COLO829 (cell line): ENCODE measurements around the gene MOK.

Source experiments
- DNase-seq: peaks from one replicate; pipeline ENCODE4 v3.0.0; 2012; ENCODE audit warnings: low spot score

Gene MOK

DNA sequence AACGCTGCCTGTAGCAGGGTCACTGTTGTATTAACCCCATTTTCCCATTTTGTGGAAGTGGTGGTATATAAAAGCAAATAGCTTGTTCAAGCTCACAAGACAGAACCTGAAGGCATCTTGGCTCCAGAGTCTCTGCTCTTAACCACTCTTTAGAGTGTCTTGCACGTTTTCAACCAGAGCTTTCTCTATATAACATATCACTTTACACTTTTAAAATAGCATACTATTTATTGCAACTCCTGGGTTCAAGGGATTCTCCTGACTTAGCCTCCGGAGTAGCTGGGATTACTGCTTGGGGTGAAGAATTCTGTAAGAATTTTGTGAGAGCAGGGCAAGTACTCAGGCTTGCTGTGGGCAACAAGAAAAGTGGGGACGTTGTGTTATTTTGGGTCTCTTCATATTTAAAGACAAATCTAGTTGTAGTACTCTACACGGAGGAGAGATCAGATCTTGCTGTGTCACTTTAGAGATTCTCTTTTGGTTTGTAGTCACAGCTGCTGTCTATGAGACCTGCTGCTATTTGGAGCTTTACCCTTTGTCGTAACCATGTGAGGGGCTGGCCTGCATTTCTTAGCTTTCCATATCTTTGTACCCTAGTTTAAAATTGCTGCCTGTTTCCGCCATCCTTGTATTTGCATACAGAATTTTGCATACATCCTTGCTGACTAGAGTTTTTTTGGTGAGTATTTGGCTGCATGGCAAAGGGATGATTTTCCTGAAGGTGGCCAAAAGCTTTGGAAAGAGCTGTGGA lies 124.5 kb downstream of the MOK start:
- DNase-seq, result no peak
